OCI-LY3 (cell line): ENCODE measurements around the gene CLRN2.

Source experiments
- CTCF ChIP-seq: fragments of 200-600, 300-600 bp; sonication (generic); IDR thresholded peaks from 2 replicates; pipeline ENCODE4 v1.5.1; 2014; ENCODE audit warnings: antibody characterized with exemption, low read length, low read depth
- EZH2phosphoT487 ChIP-seq: fragments of 200-600 bp; shearing (Covaris generic); IDR thresholded peaks from 2 replicates; pipeline ENCODE4 v1.6.1; 2018; ENCODE audit warnings: antibody characterized with exemption, mixed run types, low read depth

GRCh38 chr4:17492058-17492741 lies 22.8 kb upstream of the CLRN2 start:
- TF ChIP-seq CTCF = no peak
- TF ChIP-seq EZH2phosphoT487 = no peak
